ENCODE measurements around the gene GJA9.

The GJA9 gene

GRCh38 chr1:38829368-38829767, 52.0 kb downstream of the GJA9 start:
- no peak for DNase-seq

- no peak for DNase-seq
Measured at GRCh38 chr1:38827318-38827717, 54.1 kb downstream of the GJA9 start.

GRCh38 chr1:38826886-38827285, 54.5 kb downstream of the GJA9 start:
- no peak for DNase-seq

- no peak for DNase-seq
Measured at GRCh38 chr1:38826262-38826661, 55.1 kb downstream of the GJA9 start.
